RCC 7860 (cell line): ENCODE data around the gene ST6GALNAC2.
A peak's percentile ranks its signal among the peaks of the same experiment; 100 is the strongest.
"Not testable (repeated sequence)": the region's sequence is repeated elsewhere in the genome, so short reads cannot be mapped to it uniquely, and the experiment has no call there.

ENCODE experiments used
- DNase-seq: peaks from one replicate; pipeline ENCODE4 v3.0.0-alpha.2; 2015; ENCODE audit warnings: low spot score
- FAIRE-seq: peaks from 2 replicates; lab custom pipeline; 2012; peaks lifted over from hg19 to GRCh38; lab: Jason Lieb, UNC

The ST6GALNAC2 gene

GRCh38 chr17:76530095-76530723 is 55.5 kb downstream of the ST6GALNAC2 start:
- no peak for FAIRE-seq
- DNase-seq: no peak

- DNase-seq (no peak), FAIRE-seq (no peak)
Measured at GRCh38 chr17:76529224-76530094, 56.2 kb downstream of the ST6GALNAC2 start.

DNA sequence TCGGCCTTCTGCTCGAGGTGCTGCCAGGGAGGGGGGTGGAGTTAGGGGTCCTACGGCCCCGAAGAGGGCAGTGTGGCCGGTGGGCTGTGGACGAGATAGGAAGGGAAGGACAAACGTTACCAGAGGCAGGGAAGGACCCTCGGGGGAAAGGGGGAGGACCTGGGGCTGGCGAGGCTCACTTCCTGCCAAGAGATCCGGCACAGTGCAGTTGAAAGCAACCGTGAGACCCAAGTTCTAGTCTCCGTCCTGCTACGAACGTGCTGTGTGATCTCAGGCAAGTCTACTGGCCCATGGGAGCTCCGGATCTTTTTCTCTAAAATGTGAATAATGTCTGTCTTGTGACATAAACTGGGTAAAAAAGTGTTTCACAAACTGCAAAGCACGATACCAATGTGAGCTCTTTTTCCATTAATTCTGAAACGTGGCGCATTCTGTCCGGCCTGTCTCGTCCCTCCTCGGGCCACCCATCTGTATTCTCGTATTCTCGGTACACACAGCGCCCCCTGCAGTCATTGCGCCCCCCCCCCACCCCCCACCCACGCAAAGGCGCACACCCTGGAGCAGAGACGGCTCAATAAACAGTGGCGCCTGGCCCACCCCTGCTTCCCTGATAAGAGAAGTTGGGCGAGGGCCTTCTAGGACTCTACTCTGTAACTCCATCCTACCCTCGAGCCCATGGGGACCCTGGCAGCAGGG is 57.0 kb downstream of the ST6GALNAC2 start:
- FAIRE-seq (no peak), DNase-seq (no peak)

- DNase-seq (no peak), FAIRE-seq (no peak)
Measured at GRCh38 chr17:76528156-76528527, 57.5 kb downstream of the ST6GALNAC2 start.

- FAIRE-seq: no peak
Measured at GRCh38 chr17:76527430-76528111, 58.1 kb downstream of the ST6GALNAC2 start.

GRCh38 chr17:76527016-76527415 is 58.6 kb downstream of the ST6GALNAC2 start:
- not testable (repeated sequence) for FAIRE-seq, DNase-seq

More at GRCh38 chr17:76527430-76528111, 58.1 kb downstream of the ST6GALNAC2 start:
- DNase-seq: peak; percentile 69

GRCh38 chr17:76525513-76525833 is 60.2 kb downstream of the ST6GALNAC2 start:
- FAIRE-seq, DNase-seq: not testable (repeated sequence)

- DNase-seq (no peak), FAIRE-seq (no peak)
Measured at GRCh38 chr17:76524598-76525512, 60.8 kb downstream of the ST6GALNAC2 start.

DNA sequence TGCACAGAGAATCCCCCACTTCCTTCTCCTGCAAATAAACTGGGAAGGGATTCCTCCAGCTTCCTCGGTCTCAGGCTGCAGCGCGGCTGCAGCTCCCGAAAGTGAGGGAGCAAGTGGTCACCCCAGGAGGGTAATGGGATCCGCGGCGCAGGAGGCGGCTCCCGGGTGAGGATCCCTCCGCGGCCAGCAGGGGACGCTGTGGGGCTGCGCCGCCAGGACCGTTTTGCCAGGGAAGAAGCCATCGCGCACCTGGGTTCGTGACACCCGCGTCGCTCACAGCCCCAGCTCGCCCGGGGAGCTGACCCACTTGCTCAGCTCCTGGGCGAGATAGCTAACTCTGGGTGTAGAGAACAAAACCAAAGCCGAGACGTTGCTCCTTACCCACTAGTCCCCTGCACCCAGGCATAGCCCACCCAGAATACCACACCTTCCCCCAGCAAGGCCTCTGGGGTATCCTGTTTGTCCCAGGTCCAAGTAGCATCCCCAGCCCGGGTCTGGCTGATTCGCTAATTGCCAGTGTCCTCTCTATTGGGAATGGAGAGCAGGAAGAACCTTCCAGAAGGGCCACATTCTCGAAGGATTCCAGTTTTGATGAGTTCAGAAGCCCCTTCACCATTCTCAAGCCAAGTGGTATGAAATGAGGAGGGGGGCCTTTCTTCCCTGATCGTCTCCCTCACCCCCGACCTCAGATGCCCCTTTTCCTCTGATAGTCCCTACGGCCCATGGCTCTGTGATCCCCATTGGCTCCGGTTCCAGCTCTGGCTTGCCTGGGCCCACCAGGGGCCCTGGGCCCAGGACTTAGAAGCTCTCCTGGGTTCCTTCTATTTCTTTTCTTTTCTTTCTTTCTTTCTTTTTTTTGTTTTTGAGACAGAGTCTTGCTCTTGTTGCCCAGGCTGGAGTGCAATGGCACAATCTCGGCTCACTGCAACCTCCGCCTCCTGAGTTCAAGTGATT is 62.3 kb downstream of the ST6GALNAC2 start:
- FAIRE-seq (no peak), DNase-seq (peak; percentile 46)

- not testable (repeated sequence) for DNase-seq, FAIRE-seq
Measured at GRCh38 chr17:76521683-76522082, 64.0 kb downstream of the ST6GALNAC2 start.

DNA sequence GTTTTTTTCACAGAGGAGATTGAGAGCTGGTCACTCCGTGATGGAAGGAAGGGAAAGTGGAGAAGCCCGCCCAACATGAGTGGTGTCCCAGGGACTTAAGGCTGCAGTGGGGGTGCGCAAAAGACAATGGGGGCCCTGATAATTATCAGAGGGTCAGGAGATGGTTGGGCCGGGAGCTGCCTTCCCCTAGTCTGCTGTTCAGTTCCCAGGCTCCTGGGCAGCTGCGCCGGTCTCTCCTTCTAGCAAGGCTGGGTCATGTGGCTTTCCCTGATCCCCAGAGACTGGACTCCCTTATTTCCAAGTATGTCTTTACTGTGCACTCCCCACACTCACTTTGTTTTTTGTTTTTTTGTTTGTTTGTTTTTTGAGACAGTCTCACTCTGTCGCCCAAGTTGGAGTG is 64.4 kb downstream of the ST6GALNAC2 start:
- FAIRE-seq (no peak), DNase-seq (no peak)

DNA sequence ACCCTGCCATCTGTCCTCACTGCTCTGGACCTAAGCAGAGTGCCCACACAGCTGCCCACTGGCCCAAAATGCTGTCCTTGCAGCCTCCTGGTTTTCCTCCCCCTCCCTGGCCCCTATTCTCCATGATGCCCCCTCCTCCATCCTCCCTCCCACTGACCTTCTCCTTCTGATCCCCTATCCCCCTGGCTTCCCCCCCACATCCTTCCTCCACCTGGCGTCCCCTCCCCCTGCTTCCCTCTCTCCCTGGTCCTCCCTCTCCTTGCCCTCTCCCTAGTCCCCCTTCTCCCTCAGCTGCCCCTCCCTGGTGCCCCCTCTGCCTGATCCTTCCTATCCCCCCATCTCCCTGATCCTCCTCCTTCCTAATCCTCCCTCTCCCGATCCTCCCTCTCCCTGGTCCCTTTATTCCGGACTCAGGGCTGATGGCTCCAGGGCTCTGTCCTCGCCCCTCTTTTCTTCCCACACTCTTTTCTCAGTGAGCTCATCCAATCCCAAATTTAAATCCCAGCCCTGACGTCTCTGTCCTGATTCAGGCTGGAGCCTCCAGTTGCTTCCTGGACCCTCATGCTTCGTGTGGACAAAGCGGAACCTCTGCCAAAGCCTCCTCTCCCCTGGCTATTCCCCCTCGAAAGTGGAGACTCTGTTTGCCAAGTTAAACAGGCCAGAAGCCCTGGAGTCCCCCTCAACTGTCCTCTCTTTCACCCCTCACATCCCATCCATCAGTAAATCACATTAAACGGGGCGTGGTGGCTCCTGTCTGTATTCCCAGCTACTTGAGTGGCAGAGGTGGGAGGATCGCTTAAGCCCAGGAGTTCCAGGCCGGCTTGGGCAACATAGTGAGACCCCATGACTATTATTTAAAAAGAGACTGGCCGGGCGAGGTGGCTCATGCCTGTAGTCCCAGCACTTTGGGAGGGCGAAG is 66.4 kb downstream of the ST6GALNAC2 start:
- FAIRE-seq (no peak), DNase-seq (no peak)

DNA sequence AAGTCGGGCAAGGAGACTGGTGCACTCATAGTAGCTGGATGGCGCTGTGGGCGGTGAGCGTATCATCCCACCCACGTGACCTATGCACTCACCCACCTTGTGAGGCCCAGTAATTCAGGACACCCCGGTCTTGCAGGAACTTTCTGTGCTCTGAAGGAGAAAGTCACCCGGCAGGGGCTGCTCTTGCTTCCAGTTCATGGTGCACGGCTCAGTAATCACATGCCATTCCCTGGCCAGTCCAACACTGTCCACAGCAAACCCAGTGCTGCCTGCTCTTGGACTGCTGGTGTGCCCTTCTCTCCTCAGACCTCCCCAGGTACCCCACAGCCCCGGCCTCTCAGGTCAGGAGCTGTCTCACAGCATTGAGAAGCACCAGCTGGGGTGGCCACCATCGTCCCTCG is 68.0 kb downstream of the ST6GALNAC2 start:
- DNase-seq (peak; percentile 28), FAIRE-seq (no peak)
